HEK293T (cell line): ENCODE measurements around the gene TMA7.

Source experiments
- ARNT ChIP-seq: fragments of 450-650 bp; IDR thresholded peaks from 2 replicates; pipeline ENCODE4 v1.6.1; 2017; ENCODE audit warnings: mild to moderate bottlenecking
- BHLHE40 ChIP-seq: fragments of 450-650 bp; IDR thresholded peaks from 2 replicates; pipeline ENCODE4 v1.6.1; 2016; ENCODE audit warnings: mild to moderate bottlenecking, moderate library complexity, borderline replicate concordance
- ELF4 ChIP-seq: fragments of 450-650 bp; IDR thresholded peaks from 2 replicates; pipeline ENCODE4 v1.6.1; 2017; ENCODE audit warnings: antibody characterized with exemption
- FOXK2 ChIP-seq: fragments of 450-650 bp; IDR thresholded peaks from 2 replicates; pipeline ENCODE4 v1.6.1; 2016; ENCODE audit warnings: mild to moderate bottlenecking
- FOXM1 ChIP-seq: fragments of 450-650 bp; IDR thresholded peaks from 2 replicates; pipeline ENCODE4 v1.6.1; 2017; ENCODE audit warnings: mild to moderate bottlenecking, borderline replicate concordance
- NFRKB ChIP-seq: fragments of 450-650 bp; IDR thresholded peaks from 2 replicates; pipeline ENCODE4 v1.6.1; 2016; ENCODE audit warnings: mild to moderate bottlenecking, moderate library complexity
- PKNOX1 ChIP-seq: fragments of 450-650 bp; IDR thresholded peaks from 2 replicates; pipeline ENCODE4 v1.6.1; 2016
- SP1 ChIP-seq: fragments of 450-650 bp; IDR thresholded peaks from 2 replicates; pipeline ENCODE4 v1.6.1; 2017
- TARDBP ChIP-seq: fragments of 450-650 bp; IDR thresholded peaks from 2 replicates; pipeline ENCODE4 v1.6.1; 2016
- ZNF384 ChIP-seq: fragments of 450-650 bp; IDR thresholded peaks from 2 replicates; pipeline ENCODE4 v1.6.1; 2016

- no peak for TF ChIP-seq ZNF384
- TF ChIP-seq BHLHE40: no peak
- no peak for TF ChIP-seq SP1
- no peak for TF ChIP-seq PKNOX1
- no peak for TF ChIP-seq NFRKB
- TF ChIP-seq FOXK2: no peak
- no peak for TF ChIP-seq TARDBP
- no peak for TF ChIP-seq ELF4
- no peak for TF ChIP-seq ARNT
- no peak for TF ChIP-seq FOXM1
These were observed 34.6 kb downstream of the TMA7 start for GRCh38 chr3:48474619-48475018.
